ENCODE data around the gene AHCYL2. TPM values are rescaled to one million over a fixed set of nuclear protein-coding genes. Genes with fewer than 3 reads are reported as not detected.
"Not testable (repeated sequence)": the region's sequence is repeated elsewhere in the genome, so short reads cannot be mapped to it uniquely, and the experiment has no call there.

AHCYL2 gene
- total and polyA plus RNA-seq, 4 donors, result 2.0 to 10.0 (median 3.6) TPM

GRCh38 chr7:129439963-129440625, 215.3 kb downstream of the AHCYL2 start:
- H3K9ac ChIP-seq (ENCODE audit: low read depth in 1 of 2, low read length in 2 of 2), result no peak overlapping the region
- H3K4me1 ChIP-seq (ENCODE audit: control insufficient read depth in 4 of 4, insufficient read depth in 4 of 4, low read length in 3 of 4), result peaks cover 0 to under 1% (median under 1%) of the 10 kb centered on the region in 4 donors
- TF ChIP-seq YY1 (IDR thresholded peaks at IDR 0.05) (no peak), HNF4A (conservative IDR thresholded peaks at IDR 0.05) (no peak), TAF1 (conservative IDR thresholded peaks at IDR 0.05) (no peak), ATF3 (IDR thresholded peaks at IDR 0.05) (no peak), JUND (IDR thresholded peaks at IDR 0.05) (no peak), NR2F2 (IDR thresholded peaks at IDR 0.05) (no peak)
- H3K27ac ChIP-seq (ENCODE audit: low read depth in 1 of 2, low read length in 2 of 2), result no peak overlapping the region
- WGBS, result 92% methylated on average over 3 of the region's 3 CpGs
- H3K36me3 ChIP-seq (ENCODE audit: control insufficient read depth in 4 of 4, insufficient read depth in 3 of 4, low read depth in 1 of 4, low read length in 3 of 4), result no peaks in the 10 kb centered on the region
- H3K4me3 ChIP-seq (ENCODE audit: low read depth in 1 of 3, low read length in 3 of 3), result no peak overlapping the region
- no peaks in the 10 kb centered on the region for H3K9me3 ChIP-seq (ENCODE audit: control insufficient read depth in 4 of 4, low read length in 3 of 4)
- no peaks in the 10 kb centered on the region for H3K27me3 ChIP-seq (ENCODE audit: control insufficient read depth in 4 of 4, insufficient read depth in 4 of 4, low read length in 3 of 4)
- DNase-seq (ENCODE audit: low spot score), result no peak

GRCh38 chr7:129443612-129444011, 218.8 kb downstream of the AHCYL2 start:
- DNase-seq (ENCODE audit: low spot score), result no peak
- Histone ChIP-seq H3K4me3 (ENCODE audit: low read depth in 1 of 3, low read length in 3 of 3) (no peak overlapping the region), H3K27ac (ENCODE audit: low read depth in 1 of 2, low read length in 2 of 2) (no peak overlapping the region), H3K9ac (ENCODE audit: low read depth in 1 of 2, low read length in 2 of 2) (no peak overlapping the region), H3K27me3 (ENCODE audit: control insufficient read depth in 4 of 4, insufficient read depth in 4 of 4, low read length in 3 of 4) (no peaks in the 10 kb centered on the region), H3K4me1 (ENCODE audit: control insufficient read depth in 4 of 4, insufficient read depth in 4 of 4, low read length in 3 of 4) (no peaks in the 10 kb centered on the region), H3K9me3 (ENCODE audit: control insufficient read depth in 4 of 4, low read length in 3 of 4) (peaks cover 0 to 2% (median 0%) of the 10 kb centered on the region in 4 donors), H3K36me3 (ENCODE audit: control insufficient read depth in 4 of 4, insufficient read depth in 3 of 4, low read depth in 1 of 4, low read length in 3 of 4) (no peaks in the 10 kb centered on the region)
- WGBS, result 68% methylated on average over 2 of the region's 2 CpGs
- TF ChIP-seq FOXA2 (IDR thresholded peaks at IDR 0.05), result no peak
- no peak for TF ChIP-seq JUND (IDR thresholded peaks at IDR 0.05)
- no peak for TF ChIP-seq HNF4G (IDR thresholded peaks at IDR 0.05)
- TF ChIP-seq SP1 (IDR thresholded peaks at IDR 0.05), result no peak
- TF ChIP-seq NR2F2 (IDR thresholded peaks at IDR 0.05), result no peak
- TF ChIP-seq GABPA (IDR thresholded peaks at IDR 0.05 in 1 of 2, conservative IDR thresholded peaks at IDR 0.05 in 1 of 2), result no peak

- not testable (repeated sequence) for H3K36me3 ChIP-seq (ENCODE audit: control insufficient read depth in 4 of 4, insufficient read depth in 3 of 4, low read depth in 1 of 4, low read length in 3 of 4); H3K27me3 ChIP-seq (ENCODE audit: control insufficient read depth in 4 of 4, insufficient read depth in 4 of 4, low read length in 3 of 4); DNase-seq (ENCODE audit: low spot score); H3K27ac ChIP-seq (ENCODE audit: low read depth in 1 of 2, low read length in 2 of 2); H3K9me3 ChIP-seq (ENCODE audit: control insufficient read depth in 4 of 4, low read length in 3 of 4); H3K9ac ChIP-seq (ENCODE audit: low read depth in 1 of 2, low read length in 2 of 2); H3K4me1 ChIP-seq (ENCODE audit: control insufficient read depth in 4 of 4, insufficient read depth in 4 of 4, low read length in 3 of 4); H3K4me3 ChIP-seq (ENCODE audit: low read depth in 1 of 3, low read length in 3 of 3)
- 94% methylated on average over 5 of the region's 5 CpGs for WGBS
Observed at GRCh38 chr7:129444776-129445175, 219.9 kb downstream of the AHCYL2 start.

DNA sequence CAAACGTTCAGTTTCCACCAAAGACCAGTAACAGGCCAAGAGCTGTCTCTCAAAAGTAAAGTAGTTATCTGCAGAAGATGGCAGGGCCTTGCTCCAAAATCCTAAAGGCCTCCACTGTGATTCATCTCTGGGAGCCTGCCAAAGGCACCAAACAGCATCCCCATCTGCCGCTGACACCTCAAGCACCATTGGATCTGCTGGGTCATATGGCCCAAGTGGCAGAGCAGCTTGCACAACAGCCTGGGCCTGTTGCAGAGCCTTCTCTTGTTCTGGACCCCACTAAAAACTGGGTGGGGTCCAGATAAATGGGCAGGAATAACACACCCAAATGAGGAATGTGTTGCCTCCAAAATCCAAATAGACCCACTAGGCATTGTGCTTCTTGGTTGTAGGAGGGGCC, 222.1 kb downstream of the AHCYL2 start:
- H3K27ac ChIP-seq (ENCODE audit: low read depth in 1 of 2, low read length in 2 of 2); DNase-seq (ENCODE audit: low spot score); H3K4me3 ChIP-seq (ENCODE audit: low read depth in 1 of 3, low read length in 3 of 3); H3K36me3 ChIP-seq (ENCODE audit: control insufficient read depth in 4 of 4, insufficient read depth in 3 of 4, low read depth in 1 of 4, low read length in 3 of 4); H3K27me3 ChIP-seq (ENCODE audit: control insufficient read depth in 4 of 4, insufficient read depth in 4 of 4, low read length in 3 of 4); H3K9ac ChIP-seq (ENCODE audit: low read depth in 1 of 2, low read length in 2 of 2); H3K4me1 ChIP-seq (ENCODE audit: control insufficient read depth in 4 of 4, insufficient read depth in 4 of 4, low read length in 3 of 4); H3K9me3 ChIP-seq (ENCODE audit: control insufficient read depth in 4 of 4, low read length in 3 of 4): not testable (repeated sequence)
- WGBS, result 44% methylated on average over 2 of the region's 2 CpGs

DNA sequence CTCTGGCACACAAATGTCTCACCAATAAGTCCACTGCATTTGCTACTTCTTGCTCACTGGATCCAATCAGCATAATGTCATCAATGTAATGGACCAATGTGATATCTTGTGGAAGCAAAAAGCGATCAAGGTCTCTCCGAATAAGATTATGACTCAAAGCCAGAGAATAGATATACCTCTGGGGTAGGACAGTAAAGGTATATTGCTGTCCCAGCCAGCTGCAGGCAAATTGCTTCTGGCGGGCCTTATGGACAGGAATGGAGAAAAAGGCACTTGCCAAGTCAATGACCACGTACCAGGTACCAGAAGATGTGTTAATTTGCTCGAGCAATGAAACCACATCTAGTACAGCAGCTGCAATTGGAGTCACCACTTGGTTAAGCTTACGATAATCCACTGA, 222.6 kb downstream of the AHCYL2 start:
- H3K27ac ChIP-seq (ENCODE audit: low read depth in 1 of 2, low read length in 2 of 2); H3K4me3 ChIP-seq (ENCODE audit: low read depth in 1 of 3, low read length in 3 of 3); H3K4me1 ChIP-seq (ENCODE audit: control insufficient read depth in 4 of 4, insufficient read depth in 4 of 4, low read length in 3 of 4); DNase-seq (ENCODE audit: low spot score); H3K9ac ChIP-seq (ENCODE audit: low read depth in 1 of 2, low read length in 2 of 2); H3K27me3 ChIP-seq (ENCODE audit: control insufficient read depth in 4 of 4, insufficient read depth in 4 of 4, low read length in 3 of 4); H3K36me3 ChIP-seq (ENCODE audit: control insufficient read depth in 4 of 4, insufficient read depth in 3 of 4, low read depth in 1 of 4, low read length in 3 of 4); H3K9me3 ChIP-seq (ENCODE audit: control insufficient read depth in 4 of 4, low read length in 3 of 4): not testable (repeated sequence)
- 96% methylated on average over 6 of the region's 6 CpGs for WGBS

DNA sequence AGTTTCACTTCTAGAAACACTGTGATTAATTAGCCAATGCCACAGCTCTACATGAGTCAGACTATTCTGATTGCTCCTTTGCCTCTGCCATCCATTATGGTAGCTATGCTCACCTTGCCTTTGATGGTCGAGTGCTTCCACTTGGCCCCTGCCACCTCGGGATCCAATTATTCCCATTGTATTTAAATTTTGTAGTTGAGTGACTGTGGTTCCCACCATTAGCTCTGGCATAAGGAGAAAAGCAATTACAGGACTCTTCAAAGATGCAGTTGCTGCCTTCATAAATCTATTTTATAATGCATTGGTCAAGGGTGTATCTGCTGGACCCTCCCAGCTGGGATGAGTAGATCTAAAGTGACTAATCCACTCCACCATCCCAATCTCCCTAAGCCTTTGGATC, 223.8 kb downstream of the AHCYL2 start:
- H3K36me3 ChIP-seq (ENCODE audit: control insufficient read depth in 4 of 4, insufficient read depth in 3 of 4, low read depth in 1 of 4, low read length in 3 of 4); H3K9me3 ChIP-seq (ENCODE audit: control insufficient read depth in 4 of 4, low read length in 3 of 4): not testable (repeated sequence)
- 90% methylated on average over 2 of the region's 2 CpGs for whole genome bisulfite sequencing

More for the DNA sequence above, 223.8 kb downstream of the AHCYL2 start:
- not testable (repeated sequence) for DNase-seq (ENCODE audit: low spot score); H3K4me1 ChIP-seq (ENCODE audit: control insufficient read depth in 4 of 4, insufficient read depth in 4 of 4, low read length in 3 of 4); H3K9ac ChIP-seq (ENCODE audit: low read depth in 1 of 2, low read length in 2 of 2); H3K4me3 ChIP-seq (ENCODE audit: low read depth in 1 of 3, low read length in 3 of 3); H3K27me3 ChIP-seq (ENCODE audit: control insufficient read depth in 4 of 4, insufficient read depth in 4 of 4, low read length in 3 of 4); H3K27ac ChIP-seq (ENCODE audit: low read depth in 1 of 2, low read length in 2 of 2)
